NCI-H2029 (cell line): Measurements from ENCODE around the gene WEE2.
A peak's percentile ranks its signal among the peaks of the same experiment; 100 is the strongest.
"Not testable (repeated sequence)": the region's sequence is repeated elsewhere in the genome, so short reads cannot be mapped to it uniquely, and the experiment has no call there.

Experiments
- DNase-seq: peaks from one replicate; lab custom pipeline; 2025; lab: John Stamatoyannopoulos, UW

Gene WEE2

GRCh38 chr7:141708351-141708750 is at the start of gene WEE2:
WEE2 (plus strand) TSS chr7:141708353; CDS start chr7:141708759, 406 bp downstream.
- DNase-seq = no peak

- DNase-seq = no peak
Observed at GRCh38 chr7:141659501-141659900, 48.7 kb upstream of the WEE2 start.

DNA sequence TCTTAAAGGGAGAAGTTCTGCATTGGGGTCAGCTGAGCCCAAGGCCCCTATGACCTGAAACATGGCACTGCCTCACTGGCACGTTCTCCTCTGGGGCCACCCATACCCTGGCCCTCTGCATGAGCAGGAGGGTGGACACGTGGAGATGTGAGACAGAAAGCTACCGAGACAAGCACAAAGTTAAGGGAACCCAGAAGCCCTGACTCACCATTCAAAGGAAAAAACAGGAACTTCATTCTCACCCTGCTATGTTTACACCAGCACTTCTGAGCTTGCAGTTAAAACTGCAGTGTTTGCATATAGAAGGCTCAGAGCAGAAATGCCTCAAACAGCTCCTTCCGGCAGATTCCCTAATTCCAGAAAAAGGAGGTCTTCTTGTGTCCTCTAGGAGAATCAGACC is 47.9 kb upstream of the WEE2 start:
- no peak for DNase-seq

GRCh38 chr7:141663081-141663849 is 44.9 kb upstream of the WEE2 start:
- peak; percentile 16 for DNase-seq

DNA sequence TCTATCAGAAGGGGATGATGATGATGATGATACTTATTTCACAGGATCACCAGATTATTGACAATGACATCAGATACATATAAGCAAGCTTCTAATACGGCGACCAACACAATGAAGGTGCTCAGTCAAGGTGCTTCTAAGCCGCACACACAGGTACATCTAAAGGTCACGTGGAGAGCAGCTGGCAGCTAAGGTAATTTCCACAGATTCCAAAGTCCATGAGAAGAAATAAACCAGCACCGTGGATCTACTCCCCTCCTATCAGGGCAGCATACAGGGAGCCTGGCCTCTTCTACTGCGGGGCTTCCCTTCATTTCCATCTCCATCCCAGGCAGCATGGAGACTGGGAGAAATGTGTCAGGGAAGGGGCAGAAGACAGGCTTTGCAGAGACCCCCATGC is 43.7 kb upstream of the WEE2 start:
- DNase-seq = no peak

GRCh38 chr7:141665208-141666035 is 42.7 kb upstream of the WEE2 start:
- DNase-seq = no peak

- no peak for DNase-seq
Observed at GRCh38 chr7:141666071-141666470, 42.1 kb upstream of the WEE2 start.

DNA sequence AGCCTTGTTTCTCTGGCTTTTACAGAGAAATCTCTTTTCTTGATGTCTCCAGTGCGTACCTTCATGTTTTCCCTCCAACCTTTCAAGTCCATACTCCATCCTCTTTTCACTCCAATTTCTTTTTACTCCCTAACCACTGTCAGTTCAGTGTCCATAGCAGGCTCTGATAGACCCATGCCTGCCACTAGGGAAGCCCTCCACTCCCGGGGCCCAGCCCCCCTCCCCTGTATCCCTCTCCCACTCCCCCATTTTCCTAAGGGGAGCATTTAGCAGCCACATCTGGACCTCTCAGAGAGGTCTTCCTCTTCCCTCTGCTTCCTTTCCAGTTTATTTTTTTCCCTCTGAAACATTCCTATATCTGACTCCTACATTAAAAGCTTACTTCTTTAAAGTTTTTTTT is 39.3 kb upstream of the WEE2 start:
- no peak for DNase-seq

GRCh38 chr7:141671705-141672496 is 36.3 kb upstream of the WEE2 start:
- no peak for DNase-seq

DNA sequence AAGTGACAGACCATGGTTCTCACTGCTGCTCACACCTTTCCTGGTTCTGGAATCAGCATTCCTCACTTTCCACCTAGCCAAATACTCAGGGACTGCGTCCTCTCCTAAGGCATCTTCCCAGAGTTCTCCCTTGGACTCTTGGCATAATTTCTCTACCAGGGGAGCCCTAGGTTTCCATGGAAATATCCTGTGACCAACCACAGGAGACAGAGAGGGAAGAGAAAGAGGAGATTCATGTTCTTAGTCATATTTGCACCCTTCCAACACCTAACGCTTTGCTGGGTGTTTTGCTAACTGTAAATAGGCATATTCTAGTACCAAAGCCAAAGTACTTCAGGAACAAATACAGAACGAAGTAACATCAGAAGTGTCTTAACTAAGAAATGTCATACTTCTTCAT is 34.8 kb upstream of the WEE2 start:
- no peak for DNase-seq

- no peak for DNase-seq
Observed at GRCh38 chr7:141674171-141674671, 33.9 kb upstream of the WEE2 start.

DNA sequence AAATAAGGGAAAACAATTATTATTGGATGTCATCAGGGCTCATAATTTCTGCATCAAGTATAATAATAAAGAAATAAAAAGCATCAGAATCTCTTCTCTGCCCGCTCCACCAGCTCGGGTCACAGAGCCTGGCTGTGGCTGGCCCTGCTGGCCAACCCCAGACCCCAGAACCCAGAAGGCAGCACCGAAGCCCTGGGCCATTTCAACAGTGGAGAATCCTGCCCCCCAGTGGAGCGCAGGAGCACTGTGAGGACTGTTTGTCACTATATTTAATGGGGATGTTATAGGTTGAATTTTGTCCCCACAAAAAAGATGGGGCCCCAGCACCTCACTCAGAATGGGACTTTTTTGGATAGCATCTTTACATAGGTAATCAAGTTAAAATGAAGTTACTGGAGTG is 33.5 kb upstream of the WEE2 start:
- DNase-seq = no peak

- DNase-seq = no peak
Observed at GRCh38 chr7:141675436-141676215, 32.5 kb upstream of the WEE2 start.

DNA sequence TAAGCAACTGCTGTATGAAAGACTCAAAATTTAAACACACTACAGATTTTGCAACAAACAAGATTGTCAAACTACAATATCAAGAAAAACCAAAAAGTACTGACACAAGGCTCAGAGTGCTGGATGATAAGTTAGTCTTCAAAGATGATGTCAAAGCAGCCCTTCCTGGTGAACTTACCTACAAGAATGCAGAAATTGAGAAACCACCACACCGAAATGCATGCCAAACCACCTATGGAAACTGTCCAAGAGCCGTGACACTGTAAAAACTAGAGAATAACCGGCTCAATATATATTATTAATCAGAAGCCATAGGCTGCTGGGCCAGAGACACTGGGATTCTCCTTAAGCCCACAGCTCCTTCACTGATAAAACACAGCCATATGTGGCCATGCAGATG is 31.5 kb upstream of the WEE2 start:
- no peak for DNase-seq

DNA sequence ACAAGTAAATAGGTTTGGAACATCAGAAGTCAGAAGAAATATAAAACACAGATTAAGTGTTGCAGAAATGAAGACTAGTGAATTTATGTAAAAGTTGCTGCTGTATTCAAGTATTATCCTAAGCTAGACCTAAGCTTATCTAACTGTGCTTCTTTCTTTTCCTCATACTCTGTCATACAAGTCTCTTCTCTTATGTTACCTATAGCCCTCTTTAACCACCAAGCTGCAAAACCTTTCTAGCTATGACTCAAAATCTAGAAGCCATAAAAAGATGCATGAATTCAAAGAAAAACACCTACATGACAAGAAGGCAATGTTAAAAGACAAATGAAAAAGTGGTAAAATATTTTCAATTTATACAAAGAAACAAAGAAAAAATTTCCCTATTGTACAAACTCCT is 29.1 kb upstream of the WEE2 start:
- no peak for DNase-seq

DNA sequence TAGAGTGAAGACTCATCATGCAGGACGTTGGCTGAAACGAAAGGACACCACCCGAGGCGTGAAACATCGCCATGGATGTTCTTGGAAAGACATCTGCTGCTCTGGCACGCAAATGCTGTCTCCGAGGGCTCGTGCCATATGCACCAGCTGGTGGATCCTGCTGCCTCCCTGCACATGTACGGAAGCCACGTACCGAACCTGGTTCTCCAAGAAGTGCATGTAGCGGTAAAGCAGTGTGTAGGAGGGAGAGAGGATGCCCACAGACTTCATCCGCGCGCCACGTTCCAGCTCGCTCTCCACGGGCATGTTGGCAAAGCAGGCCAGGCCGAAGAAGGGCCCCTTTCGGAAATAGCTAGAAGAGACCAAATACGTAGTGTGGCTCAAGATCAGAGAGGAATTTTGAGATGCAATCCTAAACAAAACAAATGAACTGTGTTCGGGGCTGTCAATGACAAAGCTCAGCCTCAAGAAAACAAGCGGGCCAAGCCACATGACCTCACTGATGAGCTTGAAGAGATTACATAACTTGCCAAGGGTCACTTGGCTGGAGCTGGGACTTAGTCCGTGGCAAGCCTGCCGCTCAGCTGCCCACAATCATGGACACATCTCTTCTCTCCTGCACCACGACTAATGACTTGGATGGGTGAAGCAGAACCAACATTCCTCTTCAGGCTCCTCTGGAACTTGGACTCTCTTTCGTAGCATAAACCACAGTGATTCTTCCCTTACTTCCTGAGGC is 22.7 kb upstream of the WEE2 start:
- no peak for DNase-seq

DNA sequence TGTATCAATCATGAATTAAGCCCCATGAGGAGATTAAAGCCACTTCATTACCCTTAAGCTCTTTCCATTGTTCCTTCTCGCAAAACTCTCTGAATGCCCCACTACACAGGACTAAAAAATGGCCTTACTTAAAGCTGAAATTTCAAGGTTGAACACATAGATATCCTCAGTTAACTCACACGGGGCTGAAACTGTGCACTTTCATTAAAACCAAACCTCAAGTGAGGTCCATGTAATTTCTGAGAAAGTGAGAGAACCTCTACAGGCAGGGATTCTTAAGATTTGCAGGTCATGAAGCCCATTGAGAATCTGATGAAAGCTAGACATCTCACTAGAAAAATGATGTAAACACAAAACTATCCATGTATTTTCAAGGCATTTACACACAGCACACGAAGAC is 22.1 kb upstream of the WEE2 start:
- no peak for DNase-seq

- DNase-seq = no peak
Observed at GRCh38 chr7:141686670-141687069, 21.5 kb upstream of the WEE2 start.

- no peak for DNase-seq
Observed at GRCh38 chr7:141688043-141688442, 20.1 kb upstream of the WEE2 start.

GRCh38 chr7:141689072-141689825 is 18.9 kb upstream of the WEE2 start:
- DNase-seq = not testable (repeated sequence)
